ENCODE data around the gene DDI2.

- TF ChIP-seq CTCF (conservative IDR thresholded peaks at IDR 0.05; ENCODE audit: low read length) (no peak), EZH2phosphoT487 (IDR thresholded peaks at IDR 0.05; ENCODE audit: borderline replicate concordance, low read depth, low read length) (no peak)
Observed at GRCh38 chr1:15592285-15592684, 25.0 kb upstream of the DDI2 start.
